ENCODE data around the gene ZCCHC14.
A peak's percentile ranks its signal among the peaks of the same experiment; 100 is the strongest.
"Not testable (repeated sequence)": the region's sequence is repeated elsewhere in the genome, so short reads cannot be mapped to it uniquely, and the experiment has no call there.

The ZCCHC14 gene

DNA sequence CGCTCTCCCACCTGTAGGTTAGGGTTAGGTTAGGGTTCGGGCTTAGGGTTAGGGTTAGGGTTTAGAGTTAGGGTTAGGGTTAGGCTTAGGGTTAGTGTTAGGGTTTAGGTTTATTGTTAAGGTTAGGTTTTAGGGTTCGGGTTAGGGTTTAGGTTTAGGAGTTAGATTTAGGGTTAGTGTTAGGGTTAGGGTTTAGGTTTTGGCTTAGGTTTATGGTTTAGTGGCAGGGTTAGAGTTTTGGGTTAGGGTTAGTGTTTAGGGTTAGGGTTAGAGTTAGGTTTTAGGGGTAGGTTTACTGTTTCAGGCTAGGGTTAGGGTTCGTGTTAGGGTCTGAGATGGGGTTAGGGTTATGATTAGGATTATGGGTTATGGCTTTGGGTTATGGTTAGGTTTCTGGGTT, 31.6 kb upstream of the ZCCHC14 start:
- no peak for DNase-seq (ENCODE audit: low spot score)

DNA sequence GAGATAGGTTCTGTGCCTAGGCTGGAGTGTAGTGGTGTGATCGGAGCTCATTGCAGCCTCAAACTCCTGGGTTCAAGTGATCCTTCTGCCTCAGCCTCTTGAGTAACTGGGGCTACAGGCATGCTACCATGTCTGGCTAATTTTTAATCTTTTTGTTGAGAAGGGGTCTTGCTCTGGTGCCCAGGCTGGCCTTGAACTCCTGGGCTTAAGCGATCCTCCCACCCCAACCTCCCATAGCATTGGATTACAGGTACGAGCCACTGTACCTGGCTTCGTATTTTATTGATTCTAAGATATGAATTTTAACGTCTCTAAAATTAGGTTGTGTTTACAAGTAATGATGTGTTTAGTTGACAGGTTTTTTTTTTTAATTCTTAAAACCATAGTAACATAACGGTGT, 30.8 kb upstream of the ZCCHC14 start:
- not testable (repeated sequence) for DNase-seq (ENCODE audit: low spot score)

- DNase-seq (ENCODE audit: low spot score), result peak; percentile 22
These were observed 28.9 kb upstream of the ZCCHC14 start for GRCh38 chr16:87521764-87522163.

GRCh38 chr16:87519170-87519569, 26.3 kb upstream of the ZCCHC14 start:
- peak; percentile 44 for DNase-seq (ENCODE audit: low spot score)

DNA sequence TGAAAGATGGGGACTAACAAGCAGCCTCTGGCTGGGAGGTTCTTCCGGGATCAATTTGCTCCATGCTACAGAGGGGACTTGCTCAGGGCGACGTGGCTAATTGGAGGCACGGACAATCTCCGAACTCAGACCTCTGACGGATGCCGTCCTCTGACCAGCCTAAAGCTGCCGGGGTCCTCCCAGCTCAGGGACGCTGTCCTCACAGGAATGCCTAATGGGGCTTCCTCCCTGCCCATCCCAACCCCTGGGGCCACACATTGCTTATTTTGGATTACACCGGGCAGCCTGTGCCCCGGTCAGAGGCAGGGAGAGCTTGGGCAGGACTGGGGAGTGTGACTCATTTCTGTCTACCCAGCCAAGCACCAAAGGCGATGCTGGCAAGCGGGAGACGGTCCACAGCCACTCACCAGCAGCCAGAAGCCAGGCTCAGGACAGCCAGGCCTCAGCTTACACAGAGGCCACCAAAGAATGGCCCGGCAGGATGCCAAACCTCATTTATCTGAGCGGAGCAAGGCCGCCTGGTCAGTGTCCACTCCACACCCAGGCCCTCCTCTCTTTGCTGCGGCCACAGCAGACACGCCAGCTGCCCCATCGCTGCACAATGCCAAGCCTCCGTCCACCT, 25.7 kb upstream of the ZCCHC14 start:
- DNase-seq (ENCODE audit: low spot score), result peak; percentile 77

DNA sequence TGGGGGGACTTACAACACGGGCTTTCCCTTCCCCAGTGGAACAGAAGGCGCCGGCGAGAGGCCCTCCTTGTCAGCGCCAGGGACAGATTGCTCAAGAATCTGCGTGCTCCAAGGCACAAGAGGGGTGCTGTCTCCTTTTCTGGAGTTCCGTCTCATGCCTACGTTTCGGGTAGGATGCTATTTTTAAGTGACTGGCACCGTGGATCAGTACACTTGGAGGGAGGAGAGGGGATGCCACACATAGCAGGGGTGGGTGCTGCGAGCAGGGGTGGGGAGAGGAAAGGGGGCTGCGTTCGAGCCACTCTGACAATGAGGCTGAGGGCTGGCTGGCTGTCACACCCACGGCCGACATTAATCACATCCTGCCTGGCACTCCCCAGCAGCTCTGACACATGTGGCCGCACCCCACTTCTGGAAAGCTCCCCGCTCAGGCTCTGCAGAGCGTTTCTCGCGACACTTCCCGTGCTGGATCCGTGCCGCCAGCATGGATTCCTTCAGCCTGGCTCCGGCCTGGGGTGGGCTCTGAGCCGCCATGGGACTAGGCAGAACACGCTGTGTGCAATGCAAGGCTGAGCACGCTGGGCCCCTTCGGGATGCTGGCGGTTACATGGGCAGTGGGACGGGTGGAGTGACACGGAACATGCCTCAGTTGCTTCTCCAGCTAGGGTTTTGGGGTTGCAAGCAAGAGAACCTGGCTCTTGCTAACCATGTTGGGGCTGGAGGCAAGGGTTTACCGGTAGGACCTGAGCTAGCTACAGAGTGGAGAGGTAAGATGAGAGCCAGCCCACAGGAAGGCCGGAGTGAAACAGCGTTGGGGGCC, 25.0 kb upstream of the ZCCHC14 start:
- DNase-seq (ENCODE audit: low spot score), result peak; percentile 84

DNA sequence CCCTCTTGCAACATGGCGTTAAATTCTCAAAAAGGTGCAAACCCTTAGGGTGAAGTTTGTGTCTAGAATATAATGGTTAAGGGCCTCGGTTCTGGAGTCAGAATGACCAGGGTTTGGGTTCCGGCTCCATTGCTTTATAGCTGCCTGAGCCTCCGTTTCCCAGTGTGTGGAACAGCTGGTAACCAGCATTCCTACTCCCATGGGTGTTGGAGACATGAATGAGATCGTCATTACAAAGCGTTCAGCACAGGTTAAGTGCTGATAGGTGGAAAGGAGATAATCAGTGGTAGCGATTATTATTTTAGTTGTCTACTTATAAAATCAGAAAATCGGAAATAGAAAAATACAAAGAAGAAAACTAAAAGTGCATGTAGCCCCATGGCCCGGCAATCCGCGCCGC, 23.5 kb upstream of the ZCCHC14 start:
- DNase-seq (ENCODE audit: low spot score), result no peak

GRCh38 chr16:87515475-87516330, 22.9 kb upstream of the ZCCHC14 start:
- DNase-seq (ENCODE audit: low spot score), result no peak

- not testable (repeated sequence) for DNase-seq (ENCODE audit: low spot score)
These were observed 17.0 kb upstream of the ZCCHC14 start for GRCh38 chr16:87509778-87510177.

DNA sequence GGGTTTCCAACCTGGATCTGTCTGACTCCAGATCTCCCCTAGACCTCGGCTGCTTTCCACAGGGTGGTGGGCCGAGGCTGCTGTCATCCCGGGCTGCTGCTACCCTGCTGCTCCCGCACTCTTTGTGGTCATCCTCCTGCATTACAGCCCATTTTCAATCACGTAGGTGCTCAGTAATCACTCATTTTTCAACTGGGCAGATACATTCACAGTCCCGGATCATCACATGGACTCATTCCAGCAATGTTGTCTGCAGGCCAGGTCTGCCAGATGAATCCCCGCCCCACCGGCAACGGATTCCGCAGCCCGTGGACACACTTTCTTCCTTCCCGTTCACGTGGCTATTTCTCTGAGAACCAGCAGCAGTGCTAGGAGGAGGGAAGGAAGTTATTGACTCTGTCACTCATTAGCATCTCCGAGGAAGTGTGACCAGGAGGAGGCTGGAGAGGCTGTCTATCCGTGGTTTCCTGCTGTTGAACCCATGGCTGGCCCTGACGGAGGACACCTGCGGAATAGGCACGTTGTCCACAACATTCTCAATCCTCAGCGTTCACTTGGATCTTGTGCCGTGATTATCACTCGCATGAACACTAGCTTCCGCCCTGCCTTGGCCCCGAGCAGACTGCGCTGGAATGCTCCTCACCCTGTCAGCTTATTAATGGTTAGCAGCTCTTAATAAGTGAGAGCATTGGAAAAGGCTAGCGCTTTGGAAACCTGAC, 14.7 kb upstream of the ZCCHC14 start:
- no peak for DNase-seq (ENCODE audit: low spot score)

DNA sequence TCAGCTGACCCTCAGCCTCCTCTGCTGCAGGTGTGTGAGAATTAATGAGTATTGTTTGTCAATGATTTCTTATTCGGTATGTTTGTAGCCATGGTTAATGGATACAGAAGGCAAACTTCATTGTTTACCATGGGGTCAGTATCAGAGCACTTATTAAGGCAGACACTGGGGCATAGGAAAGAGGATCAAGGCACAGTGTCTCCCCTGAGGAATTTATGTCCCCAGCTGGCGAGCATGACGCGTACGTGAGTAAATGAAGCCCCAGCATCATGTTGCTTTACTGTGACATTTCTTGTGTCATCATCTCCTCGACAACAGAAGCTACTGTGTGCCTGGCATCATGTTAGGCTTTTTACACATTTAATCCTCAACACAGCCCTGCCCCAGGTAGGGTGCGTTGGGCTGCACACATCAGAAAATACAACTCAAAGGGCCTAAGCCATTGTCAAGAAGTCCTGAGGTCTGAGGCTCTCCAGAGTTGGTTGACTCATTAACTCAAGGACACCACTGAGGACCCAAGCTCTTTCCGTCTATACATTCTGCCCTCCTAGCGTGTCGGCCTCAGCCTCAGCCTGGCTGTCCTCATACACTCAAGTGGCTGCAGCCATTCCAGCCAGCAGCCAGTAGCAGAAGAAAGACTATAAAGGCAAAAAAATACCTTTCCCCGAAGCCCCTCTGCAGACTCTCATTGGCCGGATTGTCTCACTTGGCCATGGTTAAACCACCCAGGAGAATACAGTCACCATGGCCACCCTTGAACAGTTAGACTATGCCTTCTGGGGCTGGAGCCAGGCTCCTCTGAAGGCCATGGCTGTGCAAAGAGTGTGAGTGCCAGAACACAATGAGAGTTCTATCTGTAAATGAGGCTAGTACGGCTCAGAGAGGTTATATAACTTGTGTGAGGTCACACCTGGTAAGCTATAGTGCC, 13.9 kb upstream of the ZCCHC14 start:
- no peak for DNase-seq (ENCODE audit: low spot score)

DNA sequence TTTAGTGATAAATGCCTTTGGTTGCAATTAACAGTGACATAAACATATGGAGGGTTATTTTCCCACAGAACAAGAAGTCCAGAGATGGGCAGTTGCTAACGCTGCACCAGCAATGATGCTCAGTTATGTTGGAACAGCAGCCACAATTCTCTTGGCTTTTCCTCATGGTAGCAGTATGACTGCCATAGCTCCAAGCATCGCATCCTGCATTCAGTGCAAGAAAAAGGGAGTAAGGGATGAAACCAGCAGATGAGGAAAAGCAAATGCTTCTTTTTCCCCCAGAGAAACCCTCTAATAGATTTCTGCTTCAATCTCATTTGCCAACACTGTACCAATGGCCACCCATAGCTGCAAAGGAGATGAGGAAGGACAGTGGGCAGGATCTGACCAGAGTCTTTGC, 13.0 kb upstream of the ZCCHC14 start:
- DNase-seq (ENCODE audit: low spot score), result no peak

- DNase-seq (ENCODE audit: low spot score), result not testable (repeated sequence)
These were observed 10.6 kb upstream of the ZCCHC14 start for GRCh38 chr16:87503232-87503937.

DNA sequence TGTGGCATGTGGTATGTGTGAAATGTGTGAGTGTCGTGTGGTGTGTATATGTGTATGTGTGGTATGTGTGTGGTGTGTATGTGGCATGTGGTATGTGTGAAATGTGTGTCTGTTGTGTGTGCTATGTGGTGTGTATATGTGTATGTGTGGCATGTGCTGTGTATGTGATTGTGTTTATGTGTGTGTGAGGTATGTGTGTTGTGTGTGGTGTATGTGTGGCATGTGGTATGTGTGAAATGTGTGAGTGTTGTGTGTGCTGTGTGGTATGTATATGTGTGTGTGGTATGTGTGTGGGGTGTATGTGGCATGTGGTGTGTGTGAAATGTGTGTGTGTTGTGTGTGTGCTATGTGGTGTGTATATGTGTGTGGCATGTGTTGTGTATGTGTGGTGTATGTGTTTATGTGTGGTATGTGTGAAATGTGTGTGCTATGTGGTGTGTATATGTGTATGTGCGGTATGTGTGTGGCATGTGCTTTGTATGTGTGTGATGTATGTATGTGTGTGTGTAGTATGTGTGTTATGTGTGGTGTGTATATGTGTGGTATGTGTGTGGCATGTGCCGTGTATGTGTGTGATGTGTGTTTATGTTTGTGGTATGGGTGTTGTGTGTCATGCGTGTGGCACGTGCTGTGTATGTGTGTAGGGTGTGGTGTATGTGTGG, 9.6 kb upstream of the ZCCHC14 start:
- no peak for DNase-seq (ENCODE audit: low spot score)

GRCh38 chr16:87501117-87501516, 8.3 kb upstream of the ZCCHC14 start:
- DNase-seq (ENCODE audit: low spot score), result no peak

GRCh38 chr16:87499189-87499486, 6.3 kb upstream of the ZCCHC14 start:
- DNase-seq (ENCODE audit: low spot score), result peak; percentile 66

DNA sequence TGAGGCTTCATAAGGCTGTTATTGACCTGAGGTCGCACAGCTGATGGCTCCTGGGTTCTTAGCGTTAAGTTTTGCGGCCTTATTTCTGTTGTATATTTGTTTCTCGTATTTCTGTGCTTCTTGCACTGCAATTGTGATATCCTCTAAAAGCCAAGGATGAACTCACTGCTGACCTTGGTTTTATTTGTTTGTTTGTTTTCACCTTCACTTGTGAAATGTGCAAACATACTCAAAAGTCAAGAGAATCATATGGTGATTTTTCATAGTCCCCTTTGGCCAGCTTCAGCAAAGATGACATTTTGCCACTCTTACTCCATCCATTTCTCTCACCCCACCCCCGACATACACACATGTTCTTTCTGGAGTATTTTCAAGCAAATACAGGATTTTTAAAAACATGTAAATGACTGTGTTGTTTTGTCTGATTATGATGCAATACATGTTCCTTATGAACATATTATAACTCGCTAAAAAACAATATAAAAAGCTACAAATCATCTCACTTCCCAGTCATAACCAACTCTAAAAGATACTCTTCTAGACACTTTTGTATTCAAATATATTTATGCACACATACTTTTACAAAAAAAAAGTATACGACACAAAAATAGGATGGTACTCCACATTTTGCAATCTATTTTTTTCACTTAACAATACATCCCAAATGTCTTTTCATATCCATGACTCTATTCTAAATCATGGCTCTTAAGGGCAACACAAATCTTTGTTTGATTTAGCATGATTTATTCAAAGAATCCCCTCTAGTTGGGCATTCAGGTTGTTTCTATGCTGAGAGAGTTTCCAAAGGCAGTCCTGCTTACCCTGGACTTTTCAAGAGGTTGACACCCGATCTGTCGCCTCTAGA, 5.7 kb upstream of the ZCCHC14 start:
- DNase-seq (ENCODE audit: low spot score), result no peak

GRCh38 chr16:87497767-87498290, 5.0 kb upstream of the ZCCHC14 start:
- not testable (repeated sequence) for DNase-seq (ENCODE audit: low spot score)

Data from AG20443 (cell line).